Osteocyte (in vitro differentiated cells): ENCODE data around the gene CD226. TPM values are rescaled to one million over a fixed set of nuclear protein-coding genes. Genes with fewer than 3 reads are reported as not detected.

Source experiments
- DNase-seq: peaks from one replicate; pipeline ENCODE4 v3.0.0; 2021; ENCODE audit warnings: mixed read lengths; ENCODE audit not compliant: unreplicated experiment; ENCODE audit errors: extremely low spot score
- H3K27ac Mint-ChIP-seq: one replicate; pipeline ENCODE4 v1.8.0; 2021; ENCODE audit warnings: mild to moderate bottlenecking, mixed read lengths; ENCODE audit not compliant: unreplicated experiment
- H3K27me3 Mint-ChIP-seq: one replicate; pipeline ENCODE4 v1.8.0; 2021; ENCODE audit warnings: mixed read lengths; ENCODE audit not compliant: unreplicated experiment
- H3K36me3 Mint-ChIP-seq: one replicate; pipeline ENCODE4 v1.8.0; 2021; ENCODE audit warnings: mixed read lengths; ENCODE audit not compliant: unreplicated experiment
- H3K4me1 Mint-ChIP-seq: one replicate; pipeline ENCODE4 v1.8.0; 2021; ENCODE audit warnings: mixed read lengths; ENCODE audit not compliant: unreplicated experiment
- H3K4me3 Mint-ChIP-seq: one replicate; pipeline ENCODE4 v1.8.0; 2021; ENCODE audit warnings: mild to moderate bottlenecking, moderate library complexity, mixed read lengths; ENCODE audit not compliant: unreplicated experiment
- H3K9me3 Mint-ChIP-seq: one replicate; pipeline ENCODE4 v1.8.0; 2021; ENCODE audit warnings: mixed read lengths; ENCODE audit not compliant: unreplicated experiment
- long read RNA-seq: library from polyadenylated mRNA; unstranded; transcript quantifications from one replicate; pipeline ENCODE4 v2.0.0, GENCODE V29; 2021
- total RNA-seq: library from RNA; stranded (reverse); gene quantifications from 2 replicates; pipeline ENCODE4 v1.2.1, GENCODE V29; 2021
- TF ChIP-seq, protein P1 (sequence below): fragments of 200-600 bp; sonication (generic); IDR thresholded peaks from 2 replicates; pipeline ENCODE4 v1.5.0; 2021; ENCODE audit warnings: antibody characterized with exemption, mild to moderate bottlenecking, moderate library complexity

CD226 gene
- total RNA-seq = 0.46 and 0.81 TPM in 2 replicates
- long read RNA-seq = 0 reads

- no peak for DNase-seq
- Mint-ChIP-seq H3K4me1 (peaks cover 11% of the 10 kb centered on the region), H3K27ac (no peak within 1 kb of the TSS), H3K4me3 (no peak within 1 kb of the TSS), H3K36me3 (no peaks in the 10 kb centered on the region), H3K27me3 (no peaks in the 10 kb centered on the region), H3K9me3 (peaks cover 9% of the 10 kb centered on the region)
- TF ChIP-seq, protein P1, sequence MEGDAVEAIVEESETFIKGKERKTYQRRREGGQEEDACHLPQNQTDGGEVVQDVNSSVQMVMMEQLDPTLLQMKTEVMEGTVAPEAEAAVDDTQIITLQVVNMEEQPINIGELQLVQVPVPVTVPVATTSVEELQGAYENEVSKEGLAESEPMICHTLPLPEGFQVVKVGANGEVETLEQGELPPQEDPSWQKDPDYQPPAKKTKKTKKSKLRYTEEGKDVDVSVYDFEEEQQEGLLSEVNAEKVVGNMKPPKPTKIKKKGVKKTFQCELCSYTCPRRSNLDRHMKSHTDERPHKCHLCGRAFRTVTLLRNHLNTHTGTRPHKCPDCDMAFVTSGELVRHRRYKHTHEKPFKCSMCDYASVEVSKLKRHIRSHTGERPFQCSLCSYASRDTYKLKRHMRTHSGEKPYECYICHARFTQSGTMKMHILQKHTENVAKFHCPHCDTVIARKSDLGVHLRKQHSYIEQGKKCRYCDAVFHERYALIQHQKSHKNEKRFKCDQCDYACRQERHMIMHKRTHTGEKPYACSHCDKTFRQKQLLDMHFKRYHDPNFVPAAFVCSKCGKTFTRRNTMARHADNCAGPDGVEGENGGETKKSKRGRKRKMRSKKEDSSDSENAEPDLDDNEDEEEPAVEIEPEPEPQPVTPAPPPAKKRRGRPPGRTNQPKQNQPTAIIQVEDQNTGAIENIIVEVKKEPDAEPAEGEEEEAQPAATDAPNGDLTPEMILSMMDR = no peak
These were observed at the start of gene CD226 for GRCh38 chr18:69947361-69948133. Gene CD226 (minus strand): TSS chr18:69947873. CDS start chr18:69947406, 467 bp downstream.

DNA sequence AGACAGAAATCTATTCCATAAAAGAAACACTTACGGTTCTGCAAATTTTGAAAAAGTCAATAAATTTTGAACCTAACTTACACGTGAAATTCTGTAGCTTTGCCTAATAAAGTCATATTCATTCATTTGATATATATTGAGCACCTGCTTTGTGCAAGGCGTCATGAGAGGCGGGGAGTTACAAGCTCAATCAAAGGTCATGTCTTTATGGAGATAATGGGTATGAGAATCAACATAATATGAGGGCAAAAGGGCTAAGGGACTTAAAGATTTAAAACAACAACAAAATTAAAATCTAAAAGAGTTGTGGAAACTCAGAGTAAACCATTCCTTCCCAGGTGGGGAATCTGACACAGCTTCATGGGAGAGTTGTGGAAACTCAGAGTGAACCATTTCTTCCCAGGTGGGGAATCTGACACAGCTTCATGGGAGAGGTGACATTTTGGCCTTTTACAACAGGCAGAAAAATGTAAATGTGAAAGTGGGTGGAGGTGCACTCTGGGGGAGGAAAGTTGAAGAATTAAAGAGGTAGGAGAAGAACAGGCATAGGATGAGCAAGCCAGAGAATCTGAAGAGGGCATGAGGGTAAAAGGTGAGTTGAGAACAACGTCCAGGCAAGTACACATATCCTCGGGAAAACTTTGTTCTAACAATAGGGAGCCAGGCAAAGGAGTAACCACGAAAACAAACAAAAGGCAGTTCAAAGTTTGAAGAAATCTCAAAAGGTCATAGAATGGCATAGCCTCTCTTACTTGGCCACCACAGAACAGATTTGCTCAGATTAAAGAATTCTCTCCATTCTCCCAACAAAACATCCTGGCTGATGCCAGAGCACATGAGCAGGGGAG, 49.5 kb upstream of the CD226 start:
- Mint-ChIP-seq H3K27ac (peak overlapping the region; percentile 79), H3K9me3 (peaks cover 10% of the 10 kb centered on the region), H3K4me3 (peak overlapping the region; percentile 0), H3K27me3 (no peaks in the 10 kb centered on the region), H3K36me3 (peaks cover 7% of the 10 kb centered on the region), H3K4me1 (peaks cover 40% of the 10 kb centered on the region)
- DNase-seq = no peak
- TF ChIP-seq, protein P1 = no peak

GRCh38 chr18:69996417-69996816, 48.7 kb upstream of the CD226 start:
- peaks cover 40% of the 10 kb centered on the region for H3K4me1 Mint-ChIP-seq
- H3K36me3 Mint-ChIP-seq = peaks cover 2% of the 10 kb centered on the region
- H3K27me3 Mint-ChIP-seq = no peaks in the 10 kb centered on the region
- TF ChIP-seq, protein P1 = no peak
- peaks cover 17% of the 10 kb centered on the region for H3K9me3 Mint-ChIP-seq
- DNase-seq = no peak
- peak overlapping the region; percentile 79 for H3K27ac Mint-ChIP-seq
- H3K4me3 Mint-ChIP-seq = no peak overlapping the region

DNA sequence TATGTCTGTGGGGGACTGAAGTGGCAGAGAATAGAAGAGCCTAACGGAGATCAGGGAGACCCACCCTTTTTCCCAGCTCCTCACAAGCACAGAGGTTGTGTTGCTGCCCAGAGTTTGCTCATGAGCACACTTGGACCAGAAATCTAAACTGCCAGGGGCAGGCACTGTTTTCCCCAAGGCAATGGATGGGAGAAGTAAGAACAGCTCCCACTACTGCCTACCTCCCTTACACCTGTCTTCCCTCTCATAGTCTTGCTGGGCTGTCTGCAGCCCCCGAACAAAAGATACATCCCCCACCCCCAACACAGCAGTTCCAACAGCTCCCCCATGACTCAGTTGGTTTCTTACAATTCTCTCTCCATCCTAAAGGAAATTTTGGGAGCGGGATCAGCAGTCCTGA, 48.1 kb upstream of the CD226 start:
- Mint-ChIP-seq H3K36me3 (peaks cover 2% of the 10 kb centered on the region), H3K9me3 (peaks cover 20% of the 10 kb centered on the region), H3K4me3 (no peak overlapping the region), H3K27ac (peak overlapping the region; percentile 79), H3K27me3 (no peaks in the 10 kb centered on the region), H3K4me1 (peaks cover 40% of the 10 kb centered on the region)
- DNase-seq = no peak
- TF ChIP-seq, protein P1 = no peak

DNA sequence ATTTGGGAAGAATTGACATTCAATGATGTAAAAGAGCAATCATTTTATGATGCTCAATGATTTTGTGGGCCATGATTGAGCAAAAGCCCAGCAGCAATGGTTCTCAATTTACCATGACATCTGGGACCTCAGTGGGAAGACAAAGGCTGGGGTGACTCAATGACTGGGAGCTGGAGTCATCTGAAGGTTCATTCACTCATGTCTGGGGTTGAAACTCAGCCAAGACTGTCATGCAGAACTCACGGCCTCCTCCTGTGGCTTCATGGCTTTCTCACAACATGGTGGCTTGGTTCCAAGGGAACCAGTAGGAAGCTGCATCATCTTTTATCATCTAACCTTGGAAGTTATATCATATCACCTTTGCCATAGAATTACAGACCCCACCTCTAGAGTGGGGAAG, 45.1 kb upstream of the CD226 start:
- Mint-ChIP-seq H3K27me3 (no peaks in the 10 kb centered on the region), H3K36me3 (peaks cover 19% of the 10 kb centered on the region), H3K4me1 (peaks cover 25% of the 10 kb centered on the region), H3K9me3 (peaks cover 42% of the 10 kb centered on the region), H3K27ac (no peak overlapping the region), H3K4me3 (no peak overlapping the region)
- DNase-seq = no peak
- TF ChIP-seq, protein P1 = no peak
